ENCODE data around the gene IGF1R.

The IGF1R gene

DNA sequence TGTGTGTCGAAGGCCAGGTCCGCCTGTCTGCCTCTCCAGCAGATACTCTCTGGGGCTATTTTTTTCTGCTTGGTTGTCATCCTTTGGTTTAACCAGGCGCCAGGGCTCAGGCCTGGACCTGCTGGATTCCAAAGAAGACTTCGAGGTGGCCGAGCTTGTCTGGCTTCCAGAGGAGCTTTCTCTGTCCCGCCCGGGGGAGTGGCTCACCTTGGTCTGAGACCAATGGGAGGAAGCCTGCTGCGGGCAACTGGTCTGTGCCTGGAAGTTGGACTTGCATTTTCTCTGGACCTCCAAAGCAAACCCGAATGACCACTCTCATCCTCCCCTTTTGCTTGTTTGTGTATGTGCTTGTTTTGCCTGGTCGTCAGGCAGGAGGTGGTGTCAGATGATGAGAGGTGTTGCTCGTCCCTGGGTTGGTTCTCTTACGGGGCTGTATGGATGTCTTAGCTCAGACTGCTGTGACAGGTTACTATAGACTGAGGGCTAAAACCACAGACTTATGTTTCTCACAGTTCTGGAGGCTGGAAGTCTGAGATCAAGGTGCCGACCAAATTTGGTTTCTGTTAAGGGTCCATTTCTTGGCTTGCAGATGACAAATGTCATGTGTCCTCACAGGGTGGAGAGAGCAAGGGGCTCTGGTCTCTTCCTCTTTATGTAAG lies 19.3 kb downstream of the IGF1R start:
- DNase-seq, result no peak
- in situ Hi-C loops (cut with HindIII; ENCODE audit: low pct_ligation_motif_present, low pct_unique_long_range_greater_than_20kb, low sequenced_read_pairs), result no loop called here

DNA sequence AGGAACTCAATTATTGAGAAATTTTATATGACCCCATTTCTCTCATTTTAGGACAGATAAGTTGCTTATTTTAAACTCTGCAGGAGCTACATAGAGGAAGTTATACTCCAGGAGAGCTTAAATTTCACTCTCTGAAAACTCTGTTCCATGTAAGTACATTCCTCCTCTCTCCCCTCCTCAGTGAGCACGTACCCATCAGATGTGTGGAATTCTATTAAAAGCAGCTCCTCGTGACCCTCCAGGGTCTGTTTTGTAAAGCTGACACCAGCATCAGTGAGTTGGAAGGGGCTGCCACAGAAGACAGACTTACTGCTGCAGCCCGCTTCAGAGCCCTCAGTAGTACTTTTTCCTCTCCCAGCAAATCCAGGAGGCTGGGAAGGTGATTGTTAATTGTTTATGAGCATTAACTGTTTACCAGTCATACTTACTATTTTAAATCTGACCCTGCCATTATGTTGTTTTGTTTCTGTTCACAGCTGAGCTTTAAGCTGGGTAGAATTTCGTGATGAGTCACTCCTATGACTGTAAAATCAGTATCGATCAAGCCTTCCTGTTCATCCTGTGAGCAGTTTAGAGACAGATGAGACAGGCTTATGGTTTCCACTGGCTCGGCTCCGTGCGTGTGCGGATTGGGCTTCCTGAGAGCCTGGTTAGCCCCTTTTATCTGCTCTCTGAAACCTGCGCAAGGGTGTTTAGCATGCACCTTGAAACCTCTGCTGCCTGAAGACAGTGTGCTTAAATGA lies 20.4 kb downstream of the IGF1R start:
- in situ Hi-C loops (cut with HindIII; ENCODE audit: low pct_ligation_motif_present, low pct_unique_long_range_greater_than_20kb, low sequenced_read_pairs), result no loop called here
- DNase-seq, result no peak

DNA sequence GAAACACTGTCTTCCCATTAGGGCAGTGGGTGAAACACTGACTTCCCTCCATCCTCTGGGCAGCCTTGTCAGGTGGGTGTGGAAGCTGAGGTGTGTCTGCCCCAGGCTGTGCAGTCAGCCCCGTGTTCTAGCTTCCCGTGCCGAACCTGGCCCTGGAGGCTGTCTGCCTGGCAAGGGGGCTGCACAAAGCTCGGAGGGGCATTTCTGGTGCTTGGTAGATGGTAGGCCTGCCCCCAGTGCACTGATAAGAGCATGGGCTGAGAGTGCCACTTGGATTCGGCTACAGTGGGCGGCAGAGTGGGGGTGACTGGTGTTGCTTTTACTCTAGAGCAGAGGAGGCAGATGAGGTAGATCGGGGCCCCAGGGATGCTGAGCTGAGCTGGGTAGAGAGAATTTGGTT lies 21.3 kb downstream of the IGF1R start:
- no peak for DNase-seq
- in situ Hi-C loops (cut with HindIII; ENCODE audit: low pct_ligation_motif_present, low pct_unique_long_range_greater_than_20kb, low sequenced_read_pairs), result no loop called here

DNA sequence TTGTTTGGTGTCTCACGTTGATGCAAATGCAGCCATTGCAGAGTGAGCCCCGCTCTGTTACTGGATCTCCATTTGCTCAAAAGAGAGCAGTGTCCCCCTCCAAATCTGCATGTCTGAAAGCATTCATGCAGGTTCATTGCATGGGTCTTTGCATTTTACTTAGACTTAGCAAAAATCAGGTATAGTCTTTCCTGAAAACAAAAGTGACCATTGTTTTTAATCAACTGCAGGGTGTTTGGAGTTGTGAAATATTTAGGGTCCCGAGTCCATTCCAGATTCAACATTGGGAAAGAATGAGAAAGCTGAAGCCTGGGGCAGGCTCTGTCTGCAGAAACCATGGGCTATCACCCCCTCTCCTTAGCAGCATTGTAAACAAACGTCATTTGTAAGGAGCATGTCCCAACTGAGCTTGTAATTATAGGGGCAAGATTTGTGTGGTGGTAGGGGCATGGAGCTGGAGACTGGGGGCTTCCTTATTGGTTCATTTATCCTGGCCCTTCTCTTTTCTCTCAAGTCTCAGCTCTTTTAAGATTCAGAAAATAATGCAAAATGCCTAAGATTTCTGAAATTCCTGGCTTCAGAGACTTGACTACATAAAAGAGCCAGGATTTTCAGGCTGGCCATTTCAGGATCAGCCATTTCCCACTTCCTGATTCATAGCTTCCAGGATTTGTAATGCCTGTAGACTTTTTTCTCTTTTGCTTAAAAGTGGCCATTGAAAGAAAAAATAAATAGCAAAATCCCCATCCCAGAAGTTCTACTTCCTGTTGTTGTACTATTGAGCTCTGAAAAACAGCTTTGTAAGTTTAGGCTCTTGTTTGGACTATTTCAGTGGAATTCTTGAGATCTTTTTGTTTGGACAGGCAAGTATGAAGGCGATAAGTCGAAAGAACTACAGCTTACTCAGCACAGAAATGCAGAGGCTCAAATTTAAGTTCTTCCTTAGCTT lies 23.0 kb downstream of the IGF1R start:
- peak; percentile 20 for DNase-seq
- in situ Hi-C loops (cut with HindIII; ENCODE audit: low pct_ligation_motif_present, low pct_unique_long_range_greater_than_20kb, low sequenced_read_pairs), result no loop called here

DNA sequence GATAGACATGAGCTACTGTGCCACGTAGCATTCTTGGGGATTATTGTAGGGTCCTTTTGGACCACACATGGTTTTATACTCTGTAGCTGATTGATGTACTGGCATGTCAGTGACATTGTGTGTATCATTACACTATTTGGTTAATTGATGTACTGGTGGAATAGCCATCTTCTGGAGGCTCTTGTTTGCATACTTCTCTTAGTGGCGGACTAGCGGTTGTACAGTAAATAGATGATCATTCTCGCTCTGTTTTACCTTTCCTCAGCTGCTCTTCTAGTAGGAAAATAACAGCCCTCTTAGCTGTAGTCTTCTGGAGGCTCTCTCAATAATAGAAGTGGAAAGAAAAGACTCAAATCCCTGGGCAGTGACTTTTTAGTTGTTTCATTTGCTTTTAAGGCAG lies 24.8 kb downstream of the IGF1R start:
- no peak for DNase-seq
- in situ Hi-C loops (cut with HindIII; ENCODE audit: low pct_ligation_motif_present, low pct_unique_long_range_greater_than_20kb, low sequenced_read_pairs), result no loop called here

DNA sequence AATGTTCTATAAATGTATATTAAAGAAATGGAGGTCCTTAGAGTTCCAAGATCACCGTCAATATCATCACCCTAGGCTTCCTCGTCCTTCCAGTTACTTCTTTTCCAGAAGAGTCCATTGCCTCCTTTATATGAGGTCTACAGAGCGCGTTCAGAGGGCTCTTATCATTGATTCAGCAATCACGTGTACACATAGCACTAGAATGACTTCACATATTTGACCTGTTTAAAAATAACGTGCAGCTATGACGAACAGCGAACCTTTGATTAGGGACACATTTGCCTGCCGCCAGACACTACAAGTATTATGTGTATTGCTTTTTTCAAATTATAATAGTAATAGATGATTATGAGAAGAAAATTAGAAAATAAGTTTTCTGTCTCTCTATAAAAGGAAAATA lies 26.0 kb downstream of the IGF1R start:
- in situ Hi-C loops (cut with HindIII; ENCODE audit: low pct_ligation_motif_present, low pct_unique_long_range_greater_than_20kb, low sequenced_read_pairs), result no loop called here
- no peak for DNase-seq

DNA sequence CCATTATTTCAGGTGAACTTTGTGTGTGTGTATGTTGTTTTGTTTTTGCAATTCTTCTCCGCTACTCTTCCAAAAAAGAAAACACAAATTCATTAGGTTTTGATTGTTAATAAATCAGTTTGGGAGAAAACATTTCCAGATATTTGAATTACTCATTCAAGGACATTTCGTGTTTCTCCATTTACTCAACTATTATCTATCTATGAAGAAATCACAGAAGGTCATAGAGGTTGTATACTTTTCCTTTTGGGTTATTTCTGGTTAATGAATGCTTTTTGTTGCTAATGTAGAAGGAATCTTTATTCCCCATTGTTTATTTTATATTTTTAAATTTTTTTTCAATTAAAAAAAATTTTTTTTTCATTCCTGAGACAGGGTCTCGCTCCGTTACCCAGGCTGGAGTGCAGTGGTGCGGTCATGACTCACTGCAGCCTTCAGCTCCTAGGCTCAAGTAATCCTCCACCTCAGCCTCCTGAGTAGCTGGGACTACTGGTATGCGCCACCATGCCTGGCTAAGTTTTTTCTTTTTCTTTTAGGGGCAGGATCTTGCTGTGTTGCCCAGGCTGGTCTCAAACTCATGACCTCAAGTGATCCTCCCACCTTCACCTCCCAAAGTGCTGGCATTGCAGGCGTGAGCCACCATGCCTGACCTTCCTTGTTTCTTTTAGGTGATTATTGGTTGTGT lies 28.4 kb downstream of the IGF1R start:
- DNase-seq, result no peak
- in situ Hi-C loops (cut with HindIII; ENCODE audit: low pct_ligation_motif_present, low pct_unique_long_range_greater_than_20kb, low sequenced_read_pairs), result no loop called here

DNA sequence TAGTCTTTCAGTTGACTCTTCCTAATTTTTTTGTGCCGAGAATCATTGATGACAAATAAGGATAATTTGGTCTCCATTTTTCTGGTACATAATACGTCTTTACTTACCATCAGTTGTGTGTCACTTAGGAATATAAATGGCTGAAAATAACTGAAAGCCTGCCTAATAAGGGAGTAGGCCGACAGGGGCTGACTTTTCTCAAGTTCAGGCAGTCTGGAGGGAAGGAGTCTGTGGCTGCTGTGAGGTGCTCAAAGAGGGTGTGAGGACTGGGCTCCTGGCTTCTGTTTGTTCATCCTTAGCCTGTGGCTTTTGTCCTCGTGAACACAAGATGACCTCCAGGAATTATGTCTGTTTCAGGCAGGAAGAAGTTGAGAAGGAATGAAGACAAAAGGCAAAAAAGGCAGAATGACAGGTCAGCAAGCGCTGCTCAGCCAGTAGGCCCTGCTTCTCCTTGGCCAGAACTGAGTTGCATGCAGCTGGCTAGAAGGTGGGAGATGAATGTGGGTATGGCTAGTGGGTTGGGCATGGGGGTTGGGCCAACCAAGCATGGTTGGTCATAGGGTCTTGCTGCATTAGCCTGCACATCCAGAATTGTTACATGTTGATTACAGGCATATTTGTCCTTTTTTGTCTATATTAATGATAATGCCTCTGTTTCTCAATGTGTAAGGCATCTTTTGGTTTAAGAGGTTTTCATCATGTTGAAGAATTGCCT lies 29.2 kb downstream of the IGF1R start:
- DNase-seq, result no peak
- in situ Hi-C loops (cut with HindIII; ENCODE audit: low pct_ligation_motif_present, low pct_unique_long_range_greater_than_20kb, low sequenced_read_pairs), result no loop called here

DNA sequence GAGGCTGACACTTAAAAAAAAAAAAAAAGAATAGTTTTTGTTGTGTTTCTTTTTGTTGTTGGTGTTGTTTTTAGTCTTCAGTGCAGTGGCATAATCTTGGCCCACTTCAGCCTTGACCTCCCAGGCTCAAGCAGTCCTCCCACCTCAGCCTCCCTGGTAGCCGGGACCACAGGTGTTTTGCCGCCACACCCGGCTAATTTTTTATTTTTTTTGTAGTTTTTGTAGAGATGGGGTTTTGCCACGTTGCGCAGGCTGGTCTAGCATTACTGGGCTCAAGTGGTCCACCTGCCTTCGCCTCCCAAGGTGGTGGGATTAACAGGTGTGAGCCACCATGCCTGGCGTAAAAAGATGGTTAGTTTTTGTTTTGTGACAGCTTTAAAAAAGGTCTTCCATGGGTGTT lies 30.1 kb downstream of the IGF1R start:
- in situ Hi-C loops (cut with HindIII; ENCODE audit: low pct_ligation_motif_present, low pct_unique_long_range_greater_than_20kb, low sequenced_read_pairs), result no loop called here

DNA sequence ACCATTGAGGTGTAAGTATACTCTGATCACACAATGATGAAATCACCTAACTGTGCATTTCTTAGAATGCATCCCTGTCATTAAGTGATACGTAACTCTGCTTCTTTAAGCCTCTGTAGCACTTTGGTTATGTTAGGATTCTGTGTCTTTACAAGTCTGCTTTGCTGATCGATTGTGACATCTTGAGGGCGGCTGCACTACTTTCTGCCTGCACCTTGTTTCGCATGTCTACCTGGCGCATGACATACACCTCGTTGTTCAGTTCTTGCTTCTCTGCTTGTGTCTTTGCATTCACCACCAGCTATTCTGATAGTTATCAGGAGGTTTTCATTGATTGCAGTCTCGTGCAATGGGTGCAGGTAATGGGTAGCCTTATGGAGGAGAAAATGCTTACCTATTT lies 32.7 kb downstream of the IGF1R start:
- in situ Hi-C loops (cut with HindIII; ENCODE audit: low pct_ligation_motif_present, low pct_unique_long_range_greater_than_20kb, low sequenced_read_pairs), result no loop called here
- no peak for DNase-seq

More for the DNA sequence above, 30.1 kb downstream of the IGF1R start:
- DNase-seq, result no peak

DNA sequence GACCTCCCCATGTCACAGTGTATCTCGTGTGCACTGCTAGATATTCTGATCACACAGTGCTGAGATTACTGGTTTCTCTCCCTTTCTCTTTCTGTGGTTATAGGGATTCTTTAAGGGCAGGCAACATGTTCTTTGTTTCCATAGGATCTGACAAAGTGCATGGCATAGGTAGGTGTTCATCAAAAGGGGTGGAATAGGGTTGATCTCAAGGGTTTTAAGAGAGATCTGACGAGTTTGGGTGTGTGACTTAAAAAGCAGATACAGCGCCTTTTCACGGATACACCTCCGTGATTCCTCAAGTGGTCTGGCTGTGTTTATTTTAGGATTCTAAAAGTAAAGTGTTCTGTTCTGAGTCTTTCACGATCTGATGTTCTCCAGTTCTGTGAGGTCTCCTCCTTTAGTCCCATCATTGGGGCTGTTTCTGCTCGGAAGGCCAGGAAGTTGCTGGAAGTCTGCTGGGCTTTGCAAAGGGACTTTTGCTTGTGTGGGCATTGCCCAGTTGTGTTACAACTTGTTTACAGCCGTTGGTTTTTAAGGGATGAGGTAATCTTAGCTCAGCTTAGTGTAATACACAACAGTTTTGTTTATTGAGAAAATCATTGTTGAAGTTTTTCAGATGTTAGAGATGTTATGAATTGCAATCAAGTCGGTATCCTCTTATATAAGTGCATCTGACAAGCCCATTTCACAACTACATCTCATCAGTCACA lies 34.8 kb downstream of the IGF1R start:
- in situ Hi-C loops (cut with HindIII; ENCODE audit: low pct_ligation_motif_present, low pct_unique_long_range_greater_than_20kb, low sequenced_read_pairs), result no loop called here
- peak; percentile 12 for DNase-seq

DNA sequence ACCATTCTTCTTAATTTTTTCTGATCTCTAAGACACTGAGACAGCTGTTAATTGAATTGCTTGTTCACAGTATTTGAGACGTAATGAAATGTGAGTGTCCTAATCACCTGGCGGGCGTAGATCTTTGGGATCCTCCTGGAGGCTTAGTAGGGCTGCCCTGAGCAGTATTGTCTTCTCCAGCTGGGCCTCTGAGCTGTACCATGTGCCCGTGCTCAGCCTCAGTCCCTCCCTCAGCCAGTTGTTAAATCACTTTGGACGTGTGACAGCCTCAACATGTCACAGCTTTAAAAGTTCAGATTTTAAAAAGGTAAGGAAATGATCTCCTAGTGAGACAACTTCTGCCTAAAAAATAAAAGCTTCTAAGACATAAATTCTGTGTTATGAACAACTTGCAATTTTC lies 35.5 kb downstream of the IGF1R start:
- in situ Hi-C loops (cut with HindIII; ENCODE audit: low pct_ligation_motif_present, low pct_unique_long_range_greater_than_20kb, low sequenced_read_pairs), result no loop called here
- DNase-seq, result no peak

DNA sequence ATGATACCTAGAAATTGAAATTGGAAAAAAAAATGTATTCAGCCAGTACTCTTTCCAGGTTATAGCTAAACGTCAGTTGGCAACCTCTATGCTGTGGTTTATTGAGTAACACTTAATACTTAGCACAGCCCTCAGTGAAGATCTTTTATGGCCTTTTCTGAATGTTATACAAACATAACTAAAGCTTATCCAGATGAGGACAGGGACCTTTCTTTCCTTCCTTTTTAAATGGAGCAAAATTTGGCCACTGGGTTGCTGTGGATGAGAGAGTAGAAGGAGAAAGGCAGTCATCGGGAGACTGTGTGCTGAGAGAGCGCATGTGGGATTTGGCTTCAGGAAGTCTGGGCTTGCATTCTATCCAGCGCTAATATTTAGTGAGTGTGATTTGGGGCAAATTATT lies 36.1 kb downstream of the IGF1R start:
- peak; percentile 30 for DNase-seq

DNA sequence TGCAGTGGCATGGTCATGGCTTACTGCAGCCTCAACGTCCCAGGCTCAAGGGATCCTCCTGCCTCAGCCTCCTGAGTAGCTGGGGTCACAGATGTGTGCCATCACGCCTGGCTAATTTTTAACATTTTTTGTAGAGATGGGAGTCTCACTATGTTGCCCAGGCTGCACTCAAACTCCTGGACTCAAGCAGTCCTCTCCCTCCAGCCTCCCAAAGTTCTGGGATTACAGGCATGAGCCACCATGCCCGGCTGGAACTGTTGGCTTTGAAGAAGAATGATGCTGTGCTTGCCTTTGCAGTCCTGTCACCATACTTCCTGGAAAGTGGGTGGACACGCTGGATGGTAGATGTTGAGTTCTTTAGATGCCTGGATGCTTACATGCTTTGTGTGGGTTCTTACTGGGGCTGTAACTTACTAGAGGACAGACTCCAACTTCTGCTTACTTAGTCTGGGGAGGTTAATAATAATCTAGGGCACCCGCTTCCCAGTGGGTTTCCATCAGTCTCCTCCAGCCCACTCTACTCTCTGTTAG lies 36.7 kb downstream of the IGF1R start:
- DNase-seq, result no peak
- in situ Hi-C loops (cut with HindIII; ENCODE audit: low pct_ligation_motif_present, low pct_unique_long_range_greater_than_20kb, low sequenced_read_pairs), result no loop called here

More for the DNA sequence above, 36.1 kb downstream of the IGF1R start:
- in situ Hi-C loops (cut with HindIII; ENCODE audit: low pct_ligation_motif_present, low pct_unique_long_range_greater_than_20kb, low sequenced_read_pairs), result no loop called here

DNA sequence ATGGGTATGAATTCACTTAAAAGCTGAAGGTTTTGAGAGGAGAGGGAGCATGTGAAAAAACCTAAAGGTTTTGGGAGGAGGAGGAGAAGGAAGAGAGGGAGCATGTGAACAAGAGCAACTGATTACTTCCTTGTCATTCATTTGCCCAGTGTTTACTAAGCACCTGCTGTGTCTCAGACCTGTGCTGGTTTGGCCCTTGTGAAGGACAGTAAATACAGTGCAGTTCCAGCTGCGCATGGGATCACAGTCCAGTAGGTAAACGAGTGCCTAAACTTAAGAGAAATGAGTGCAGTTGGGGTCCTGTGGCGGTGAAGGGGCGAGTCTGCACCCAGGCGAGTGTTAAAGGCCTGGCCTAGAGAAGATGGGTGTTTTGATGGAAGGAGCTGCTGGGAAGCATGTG lies 38.6 kb downstream of the IGF1R start:
- DNase-seq, result no peak
- in situ Hi-C loops (cut with HindIII; ENCODE audit: low pct_ligation_motif_present, low pct_unique_long_range_greater_than_20kb, low sequenced_read_pairs), result no loop called here

DNA sequence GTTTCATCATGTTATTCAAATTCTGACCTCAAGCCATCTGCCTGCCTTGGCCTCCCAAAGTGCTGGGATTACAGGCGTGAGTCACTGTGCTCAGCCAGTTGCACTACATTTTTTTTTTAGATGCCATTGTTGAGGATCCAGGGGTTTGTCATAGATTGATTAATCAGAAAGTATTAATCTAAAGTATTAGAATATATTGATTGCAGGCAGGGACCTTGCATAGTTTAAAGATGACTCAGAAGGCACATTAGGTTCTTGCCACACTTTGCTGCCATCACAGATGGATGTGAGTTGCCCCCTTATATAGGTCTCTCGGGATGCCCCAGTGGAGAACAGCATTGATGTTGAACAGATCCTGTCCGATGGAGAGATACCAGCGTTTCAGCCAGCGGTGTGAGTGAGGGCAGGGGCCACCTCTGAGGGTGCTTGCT lies 41.1 kb downstream of the IGF1R start:
- in situ Hi-C loops (cut with HindIII; ENCODE audit: low pct_ligation_motif_present, low pct_unique_long_range_greater_than_20kb, low sequenced_read_pairs), result no loop called here
- peak; percentile 35 for DNase-seq

DNA sequence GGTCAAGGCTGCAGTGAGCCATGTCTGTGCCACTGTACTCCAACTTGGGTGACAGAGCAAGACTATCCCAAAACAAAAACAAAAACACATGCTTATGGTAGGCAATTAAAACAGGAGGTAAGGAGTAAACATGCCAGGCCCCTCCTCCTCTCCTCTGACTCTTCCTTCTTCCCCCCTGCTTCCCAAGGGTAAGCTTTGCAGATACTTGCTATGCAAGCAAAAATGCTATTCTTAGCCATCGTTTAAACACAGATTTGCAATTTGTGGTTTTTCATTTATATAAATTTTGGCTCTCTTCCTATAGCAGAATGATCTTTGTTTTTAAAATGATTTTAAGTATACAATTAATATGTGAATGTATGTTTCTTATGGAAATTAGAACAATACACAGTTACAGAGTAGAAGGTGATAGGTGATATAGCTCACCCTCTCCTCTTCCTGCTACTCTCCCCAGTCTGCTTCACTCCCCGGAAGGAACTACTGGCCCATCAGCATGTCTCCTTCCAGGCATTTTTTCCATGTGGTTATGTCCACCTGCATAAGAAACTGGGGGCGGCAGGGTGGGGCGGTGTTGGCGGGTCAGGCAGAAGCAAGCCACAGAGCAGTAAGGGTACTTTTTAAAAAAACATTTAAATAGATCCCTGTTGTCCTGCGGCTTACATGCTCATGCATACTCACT lies 42.1 kb downstream of the IGF1R start:
- DNase-seq, result no peak
- in situ Hi-C loops (cut with HindIII; ENCODE audit: low pct_ligation_motif_present, low pct_unique_long_range_greater_than_20kb, low sequenced_read_pairs), result no loop called here
